Cardiac septum (tissue), 1 donor: ENCODE results near the gene KNG1. TPM values are rescaled to one million over a fixed set of nuclear protein-coding genes. Genes with fewer than 3 reads are reported as not detected.
"Not testable (repeated sequence)": the region's sequence is repeated elsewhere in the genome, so short reads cannot be mapped to it uniquely, and the experiment has no call there.

ENCODE experiments used
- DNase-seq: peaks from one replicate; pipeline ENCODE4 v3.0.0-alpha.2; 2020; ENCODE audit warnings: low spot score
- intact Hi-C: fragments of 100-400 bp; cut with DNase I; formaldehyde crosslinking; loops from one replicate; pipeline ENCODE4 v1.14.0; 2022
- total RNA-seq: library from RNA; stranded (reverse); fragmentation: NEBNext Ultra II Directional; extraction: Animal tissue kit (Norgen Biotek cat#: 25700); gene quantifications from one replicate; pipeline ENCODE4 v1.2.1, GENCODE V29; 2021
- donor health status: DM: no; HTN: no; CAD: no.

The KNG1 gene
- total RNA-seq, 1 donor from 2014 or later: not detected

DNA sequence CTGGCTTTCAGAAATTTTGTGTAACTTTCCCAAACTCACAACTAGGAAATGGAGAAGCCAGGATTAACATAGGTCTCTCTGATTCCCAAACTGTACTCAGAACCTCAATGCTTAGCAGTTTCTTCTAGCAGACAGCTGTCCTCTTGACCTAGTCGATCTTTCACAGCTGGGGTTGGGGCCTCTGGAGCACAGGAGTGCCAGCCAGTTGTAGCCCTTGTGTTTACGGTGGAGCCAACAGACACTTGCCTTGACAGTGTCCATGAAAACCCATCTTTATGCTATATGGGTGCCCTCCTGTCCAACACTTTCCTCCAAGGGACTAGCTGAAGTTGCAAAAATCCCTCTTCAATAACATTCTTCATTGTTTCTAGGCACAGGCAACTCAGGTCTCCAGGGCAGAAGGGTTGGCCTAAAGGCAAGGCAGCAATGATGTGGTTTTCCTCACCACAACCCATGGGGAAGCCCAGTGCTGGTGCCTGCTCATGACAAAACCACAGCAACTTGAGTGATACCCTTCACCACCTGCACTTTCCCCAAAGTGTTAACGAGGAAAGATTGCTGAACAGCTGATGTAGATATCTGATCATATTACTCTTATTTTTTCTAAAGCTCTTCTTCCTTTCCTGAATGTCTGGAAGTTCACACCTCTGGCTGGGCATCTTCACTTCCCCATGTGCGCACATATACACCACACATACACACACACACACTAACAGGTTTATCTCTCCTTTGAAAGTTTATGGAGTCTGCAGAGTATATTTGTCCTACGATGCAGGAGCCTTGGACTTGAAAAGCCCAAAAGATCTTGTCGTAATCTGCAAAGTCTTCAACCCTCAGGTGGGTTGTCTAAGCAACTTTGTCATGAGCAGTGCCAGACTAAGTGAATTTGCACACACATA is 11.0 kb upstream of the KNG1 start:
- intact Hi-C loops: no loop called here

GRCh38 chr3:186708983-186709679 is 8.0 kb upstream of the KNG1 start:
- DNase-seq: no peak

More for the DNA sequence above, 11.0 kb upstream of the KNG1 start:
- DNase-seq: no peak

DNA sequence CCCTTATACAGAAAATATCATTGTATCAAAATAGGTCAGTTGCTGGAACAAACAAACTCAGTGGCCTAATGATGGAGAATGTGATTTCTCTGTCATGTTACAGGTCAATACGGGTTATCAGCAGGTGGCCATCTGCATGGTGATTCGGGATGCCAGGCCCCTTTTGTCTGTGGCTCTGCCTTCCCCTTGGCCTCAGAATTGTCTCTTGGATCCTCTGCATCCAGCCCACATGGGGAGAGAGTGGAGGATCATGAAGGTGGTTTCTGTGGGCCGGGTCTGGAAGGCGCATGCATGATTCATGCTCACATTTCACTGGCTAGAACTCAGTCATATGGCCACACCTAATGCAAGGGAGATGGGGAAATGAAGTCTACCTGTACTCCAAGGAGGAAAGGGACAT is 6.5 kb upstream of the KNG1 start:
- DNase-seq, intact Hi-C loops: not testable (repeated sequence)

More at GRCh38 chr3:186708983-186709679, 8.0 kb upstream of the KNG1 start:
- intact Hi-C loops: no loop called here

DNA sequence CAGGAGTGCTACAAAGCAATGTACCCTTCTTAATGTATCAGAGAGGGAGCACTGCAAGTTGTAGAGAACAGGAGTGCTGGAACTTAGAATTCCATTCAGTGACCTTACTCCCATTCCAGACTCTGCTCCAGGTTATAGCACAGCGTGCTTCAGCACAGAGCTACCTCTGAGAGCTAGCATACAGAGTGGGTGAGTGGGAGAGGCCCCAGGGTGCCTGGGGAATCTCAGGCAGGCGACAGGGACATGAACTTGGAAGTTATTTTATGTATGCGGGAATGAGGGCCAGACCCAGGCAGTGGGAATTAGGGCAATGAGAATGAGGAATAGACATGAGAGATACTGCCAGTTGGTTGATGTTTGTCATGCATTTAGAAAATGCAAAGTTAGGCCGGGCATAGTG is 3.7 kb upstream of the KNG1 start:
- no peak for DNase-seq
- intact Hi-C loops: no loop called here

GRCh38 chr3:186719945-186720739 is 3.0 kb downstream of the KNG1 start:
- intact Hi-C loops: no loop called here

GRCh38 chr3:186722457-186722856 is 5.3 kb downstream of the KNG1 start:
- intact Hi-C loops: no loop called here
- no peak for DNase-seq

More at GRCh38 chr3:186719945-186720739, 3.0 kb downstream of the KNG1 start:
- DNase-seq: no peak

GRCh38 chr3:186724911-186725310 is 7.8 kb downstream of the KNG1 start:
- DNase-seq: no peak
- intact Hi-C loops: no loop called here

DNA sequence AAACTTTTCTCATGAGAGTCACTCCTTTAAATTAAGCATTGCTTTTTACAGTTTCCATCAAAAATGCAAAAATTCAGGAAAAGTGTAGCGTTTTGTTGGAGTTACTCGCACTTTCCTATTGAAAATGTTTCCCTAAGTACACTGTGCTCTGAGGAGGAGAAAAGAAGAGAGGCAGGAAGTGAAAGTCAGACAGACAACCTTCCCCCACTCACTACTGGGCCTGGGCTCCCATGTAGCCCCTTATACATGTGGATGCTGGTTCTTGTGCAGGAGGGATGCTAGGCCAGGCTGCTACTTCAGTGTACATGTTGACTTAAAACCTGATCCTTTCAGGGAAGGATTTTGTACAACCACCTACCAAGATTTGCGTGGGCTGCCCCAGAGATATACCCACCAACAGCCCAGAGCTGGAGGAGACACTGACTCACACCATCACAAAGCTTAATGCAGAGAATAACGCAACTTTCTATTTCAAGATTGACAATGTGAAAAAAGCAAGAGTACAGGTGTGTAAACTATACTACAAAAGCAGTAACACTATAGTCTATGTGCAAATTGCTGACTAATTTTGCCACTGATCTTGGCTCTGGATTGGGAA is 15.1 kb downstream of the KNG1 start:
- DNase-seq: no peak

GRCh38 chr3:186742618-186743380 is 25.6 kb downstream of the KNG1 start:
- intact Hi-C loops: no loop called here
- DNase-seq: no peak

More for the DNA sequence above, 15.1 kb downstream of the KNG1 start:
- intact Hi-C loops: no loop called here

- no peak for DNase-seq
- intact Hi-C loops: no loop called here
These were observed 26.5 kb downstream of the KNG1 start for GRCh38 chr3:186743666-186744065.

GRCh38 chr3:186746008-186746407 is 28.8 kb downstream of the KNG1 start:
- no peak for DNase-seq
- intact Hi-C loops: no loop called here

- DNase-seq: no peak
- intact Hi-C loops: no loop called here
These were observed 33.2 kb downstream of the KNG1 start for GRCh38 chr3:186750316-186750715.

DNA sequence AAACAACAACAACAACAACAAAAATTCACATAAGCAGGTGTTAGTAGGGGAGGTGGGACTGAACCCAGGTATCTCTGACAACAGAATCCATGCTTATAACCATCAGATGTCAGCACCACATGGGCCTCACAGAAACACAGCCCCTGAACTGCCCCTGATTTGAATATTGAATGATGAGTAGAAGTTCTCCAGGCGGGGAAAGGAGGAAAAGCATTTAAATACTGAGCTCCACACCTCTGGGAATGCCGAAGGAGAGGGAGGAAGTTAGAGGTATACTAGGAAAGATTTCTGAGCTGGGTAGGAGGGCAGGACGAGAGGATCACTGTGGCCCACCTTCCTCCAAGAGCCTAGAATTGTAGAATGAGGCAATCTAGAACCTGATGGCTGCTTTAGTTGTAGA is 34.3 kb downstream of the KNG1 start:
- DNase-seq: no peak
- intact Hi-C loops: no loop called here

DNA sequence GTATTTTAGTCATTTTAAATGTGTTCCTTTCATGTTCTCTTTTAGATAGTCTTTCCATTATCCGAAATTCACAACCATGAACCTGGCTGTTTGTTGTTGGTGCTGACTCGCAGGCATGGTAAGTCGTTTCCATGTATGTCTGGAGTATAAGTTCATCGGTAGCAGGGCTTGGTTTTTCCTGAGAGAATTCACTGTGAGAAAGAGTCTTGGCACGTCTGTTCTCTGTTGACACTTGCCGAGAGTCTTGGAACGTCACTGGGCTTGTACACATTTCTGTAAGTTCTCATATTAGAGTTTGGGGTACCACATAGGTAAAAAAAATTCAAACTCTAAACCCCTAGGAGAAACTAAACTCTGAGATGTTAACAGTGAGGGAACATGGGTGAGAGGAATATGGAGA is 36.8 kb downstream of the KNG1 start:
- intact Hi-C loops: no loop called here
- no peak for DNase-seq

GRCh38 chr3:186754871-186755270 is 37.7 kb downstream of the KNG1 start:
- intact Hi-C loops: no loop called here
- no peak for DNase-seq

DNA sequence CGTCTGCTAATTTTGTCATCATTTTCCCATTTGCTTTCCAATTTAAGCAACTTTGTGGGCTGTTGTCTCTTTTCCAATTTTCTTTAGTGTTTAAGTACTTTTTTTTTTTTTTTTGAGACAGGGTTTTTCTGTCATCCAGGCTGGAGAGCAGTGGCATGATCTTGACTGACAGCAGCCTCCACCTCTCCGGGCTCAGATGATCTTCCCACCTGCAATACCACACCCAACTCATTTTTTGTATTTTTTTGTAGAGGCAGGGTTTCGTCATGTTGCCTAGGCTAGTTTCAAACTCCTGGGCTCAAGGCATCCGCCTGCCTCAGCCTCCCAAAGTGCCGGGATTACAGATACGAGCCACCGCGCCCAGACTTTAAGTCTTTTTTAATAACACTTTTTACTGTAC is 40.1 kb downstream of the KNG1 start:
- no peak for DNase-seq
- intact Hi-C loops: no loop called here

- intact Hi-C loops: no loop called here
- no peak for DNase-seq
These were observed 40.6 kb downstream of the KNG1 start for GRCh38 chr3:186757686-186758220.

- no peak for DNase-seq
- intact Hi-C loops: no loop called here
These were observed 42.2 kb downstream of the KNG1 start for GRCh38 chr3:186759231-186759930.
